OCI-M1 (cell line): Measurements from ENCODE around the gene R3HDM2.

Source experiments
- DNase-seq: peaks from one replicate; lab custom pipeline; 2025; lab: John Stamatoyannopoulos, UW

R3HDM2 gene

DNA sequence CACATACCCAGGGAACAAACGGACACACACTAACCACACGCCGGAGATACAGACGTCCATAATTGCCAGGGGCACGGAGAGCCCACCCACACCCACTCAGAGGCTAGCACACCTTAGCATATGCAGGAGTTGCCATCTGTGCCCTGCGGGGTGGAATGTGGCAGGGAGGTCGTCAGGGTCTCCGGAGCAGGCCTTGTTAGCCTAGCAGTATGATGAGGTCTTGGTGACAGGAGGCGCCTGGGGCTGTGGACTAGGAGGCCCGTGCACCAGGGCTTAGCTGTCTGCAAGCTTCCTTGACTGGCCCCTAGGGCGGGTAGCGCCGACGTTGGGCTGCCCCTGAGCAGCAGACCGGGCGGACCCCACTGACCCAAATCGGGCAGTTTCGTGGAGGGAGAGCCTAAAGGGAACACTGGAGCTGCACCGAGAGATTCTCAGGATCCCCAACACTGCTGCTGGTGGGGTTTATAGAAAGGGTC is 189.9 kb downstream of the R3HDM2 start:
- DNase-seq = no peak

DNA sequence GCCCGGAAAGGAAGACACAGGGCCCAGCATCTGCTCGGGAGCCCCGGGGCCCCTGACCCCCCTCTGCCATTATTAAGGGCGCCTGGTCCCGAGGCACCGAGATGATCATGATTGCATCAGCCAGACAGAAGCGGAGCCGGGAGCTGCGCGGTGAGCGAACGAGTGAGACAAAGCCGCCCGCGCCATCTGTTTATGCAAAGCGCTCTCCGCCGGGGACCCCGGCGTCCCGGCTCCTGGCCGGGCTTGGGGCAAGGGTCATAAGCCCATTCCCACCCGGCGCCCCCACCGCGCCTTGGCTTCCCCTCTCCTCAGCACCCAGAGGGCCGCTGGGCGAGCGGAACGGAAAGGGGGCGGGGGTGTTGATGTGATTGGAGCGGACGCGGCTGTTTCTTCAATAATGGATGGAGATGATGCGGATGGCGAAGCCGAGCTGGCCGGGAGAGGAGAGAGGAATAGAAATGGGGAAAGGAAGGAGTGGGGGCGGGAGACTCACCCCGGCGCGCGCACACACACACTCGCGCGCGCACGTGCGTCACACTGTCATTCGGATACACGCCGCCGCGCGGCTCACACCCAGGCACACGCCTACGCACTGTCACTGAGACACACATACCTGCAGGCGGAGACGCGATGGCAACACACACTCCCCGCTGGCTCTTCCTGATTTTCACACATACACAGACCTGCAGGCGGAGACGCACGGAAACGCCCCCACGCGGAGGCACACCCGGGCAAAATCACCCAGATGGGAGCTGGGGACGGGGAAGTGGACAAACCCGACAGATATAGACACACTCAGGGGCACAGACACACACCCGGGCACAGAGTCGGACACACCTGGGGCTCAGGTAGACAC is 190.5 kb downstream of the R3HDM2 start:
- peak; percentile 51 for DNase-seq

DNA sequence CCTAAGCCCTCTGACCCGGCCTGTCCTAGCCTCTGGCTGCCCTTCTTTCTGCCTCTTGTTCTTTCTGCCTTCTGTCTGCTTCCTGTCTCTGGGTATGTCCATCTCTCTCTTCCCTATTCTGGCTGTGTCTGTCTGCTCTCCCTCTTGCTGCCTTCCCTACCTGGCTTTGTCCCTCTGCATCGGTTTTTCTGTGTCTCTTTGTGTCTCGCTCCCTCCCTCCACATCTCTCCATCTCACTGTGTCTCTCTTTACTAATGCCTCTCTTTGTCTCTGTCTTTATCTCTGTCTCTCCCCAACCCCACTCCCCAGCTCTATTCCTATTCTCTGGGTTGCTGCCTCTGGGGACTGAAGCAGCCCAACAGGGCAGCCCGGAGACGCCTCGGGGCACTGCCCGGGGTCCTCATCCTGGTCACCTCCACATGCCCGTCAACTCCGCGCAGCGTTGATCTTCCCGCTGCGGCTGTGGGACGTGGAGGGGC is 191.2 kb downstream of the R3HDM2 start:
- no peak for DNase-seq

DNA sequence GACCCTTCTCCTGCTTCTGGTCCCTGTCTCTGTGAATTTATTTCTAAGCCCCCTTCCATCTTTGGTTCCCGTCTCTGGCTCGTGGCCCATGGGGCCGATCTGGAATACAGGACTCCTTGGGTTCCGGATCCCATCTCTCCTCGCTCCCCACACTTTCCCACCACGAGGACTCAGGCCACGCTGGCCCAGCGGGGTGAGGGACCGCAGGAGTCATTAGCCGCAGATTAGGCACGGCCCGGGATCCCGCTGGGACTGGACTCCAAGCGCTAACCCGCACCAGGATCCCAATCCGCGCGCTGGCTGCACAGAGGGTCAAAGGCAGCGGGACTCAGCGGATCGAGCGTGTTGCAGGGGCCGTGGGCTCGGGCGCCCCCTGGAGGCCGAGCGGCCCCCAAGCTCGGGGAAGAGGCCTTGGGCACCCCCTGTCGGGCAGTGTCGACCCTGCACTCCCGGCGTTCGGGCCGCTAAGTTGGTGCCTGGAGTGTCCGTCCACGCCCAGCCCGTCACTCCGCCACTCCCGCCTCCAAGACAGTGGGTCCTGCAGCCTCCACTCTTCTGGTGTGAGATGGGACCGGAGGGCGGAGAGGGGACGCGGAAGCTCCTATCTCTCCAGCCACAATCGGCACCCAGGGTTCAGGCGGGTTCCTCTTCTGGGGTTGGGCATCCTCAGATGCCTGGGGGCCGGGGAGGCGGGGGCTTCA is 191.8 kb downstream of the R3HDM2 start:
- peak; percentile 94 for DNase-seq

DNA sequence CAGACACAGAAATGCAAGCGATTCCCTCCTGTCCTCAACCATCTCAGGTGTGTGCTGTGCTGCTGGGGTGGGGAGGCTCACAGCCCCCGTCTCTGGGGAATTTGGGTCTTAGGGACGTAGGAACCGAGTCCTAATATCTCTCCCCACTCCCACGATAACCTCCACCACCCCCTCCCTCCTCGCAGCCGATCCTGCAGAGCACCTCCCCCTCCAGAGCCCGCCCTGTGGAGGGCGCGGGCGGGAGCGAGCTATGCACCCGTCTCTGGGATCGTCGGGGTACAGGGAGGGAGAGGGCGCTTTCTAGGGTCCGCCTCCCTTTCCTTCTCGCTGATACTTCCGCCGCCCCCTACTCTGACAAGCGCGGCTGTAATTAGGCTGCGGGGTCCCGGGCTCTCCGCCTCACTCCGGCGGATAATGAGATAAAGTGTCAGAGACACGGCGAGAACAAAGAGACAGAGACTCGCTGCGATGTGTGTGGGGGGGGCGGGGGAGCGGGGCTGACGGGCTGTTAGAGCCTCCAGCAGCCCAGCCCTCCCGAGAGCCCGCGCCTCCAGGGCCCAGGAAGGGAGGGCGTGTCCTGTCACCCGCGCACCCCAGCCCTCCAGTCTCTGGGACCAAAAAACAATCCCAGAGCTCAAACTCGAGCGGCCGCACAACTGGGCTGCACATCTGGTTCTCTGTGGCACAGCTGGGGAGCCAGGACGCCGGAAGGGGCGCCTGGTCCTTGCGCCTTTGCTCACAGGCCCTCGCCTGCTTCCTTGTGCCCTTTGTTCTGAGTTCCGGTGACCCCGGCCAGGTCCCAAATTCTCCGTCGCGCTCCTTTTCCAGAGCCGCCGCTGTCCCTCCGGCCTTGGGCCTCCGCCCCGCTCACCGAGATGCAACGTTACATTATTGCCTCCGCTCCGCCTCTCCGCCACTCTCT is 192.7 kb downstream of the R3HDM2 start:
- no peak for DNase-seq

DNA sequence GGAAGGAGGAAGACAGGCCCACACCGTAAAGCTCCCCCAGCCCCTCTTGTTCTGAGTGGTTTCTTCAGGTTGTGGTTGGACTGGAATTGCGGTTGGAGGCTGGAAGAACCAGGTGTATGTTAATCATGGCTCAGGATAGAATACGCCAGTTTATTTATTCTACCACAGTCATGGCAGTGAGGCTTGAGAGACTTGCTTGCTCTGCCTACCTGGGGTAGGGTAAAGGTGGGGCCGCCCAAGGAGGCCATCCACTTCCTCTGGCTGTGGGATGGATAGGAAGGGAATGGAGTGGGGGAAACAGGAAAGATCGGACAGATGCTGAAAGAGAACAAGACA is 193.3 kb downstream of the R3HDM2 start:
- no peak for DNase-seq

DNA sequence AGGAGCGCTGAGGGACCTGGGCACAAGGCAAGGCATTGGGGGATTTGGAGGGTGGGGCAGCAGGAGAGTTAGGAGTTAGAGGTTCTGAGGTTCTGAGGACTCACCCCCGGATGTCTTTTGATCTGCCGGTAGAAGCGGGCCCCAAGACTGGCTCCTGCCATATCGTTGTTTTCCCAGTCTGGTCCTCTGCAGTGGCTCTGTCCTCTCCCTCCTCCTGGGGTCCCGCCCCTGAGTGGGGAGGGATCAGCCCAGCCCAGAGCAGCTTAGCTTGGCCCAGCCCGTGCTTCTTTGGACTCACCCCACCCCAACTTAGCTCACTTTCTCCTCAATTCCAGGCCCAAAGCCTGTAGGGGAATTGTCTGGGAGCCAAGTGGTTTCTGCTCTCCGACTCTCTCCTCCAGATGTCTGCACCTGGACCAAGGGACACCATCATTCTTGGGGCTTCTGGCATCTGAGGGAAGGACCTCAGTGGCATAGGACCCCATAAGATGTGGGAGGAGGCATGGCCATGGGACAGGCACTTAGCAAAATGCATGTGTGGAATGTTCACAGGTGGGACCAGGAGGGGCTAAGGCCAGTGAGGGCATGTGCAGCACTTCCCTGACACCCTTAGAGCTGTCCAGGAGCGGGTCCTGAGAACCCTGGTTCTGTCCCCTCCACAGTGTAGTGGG is 193.8 kb downstream of the R3HDM2 start:
- no peak for DNase-seq

DNA sequence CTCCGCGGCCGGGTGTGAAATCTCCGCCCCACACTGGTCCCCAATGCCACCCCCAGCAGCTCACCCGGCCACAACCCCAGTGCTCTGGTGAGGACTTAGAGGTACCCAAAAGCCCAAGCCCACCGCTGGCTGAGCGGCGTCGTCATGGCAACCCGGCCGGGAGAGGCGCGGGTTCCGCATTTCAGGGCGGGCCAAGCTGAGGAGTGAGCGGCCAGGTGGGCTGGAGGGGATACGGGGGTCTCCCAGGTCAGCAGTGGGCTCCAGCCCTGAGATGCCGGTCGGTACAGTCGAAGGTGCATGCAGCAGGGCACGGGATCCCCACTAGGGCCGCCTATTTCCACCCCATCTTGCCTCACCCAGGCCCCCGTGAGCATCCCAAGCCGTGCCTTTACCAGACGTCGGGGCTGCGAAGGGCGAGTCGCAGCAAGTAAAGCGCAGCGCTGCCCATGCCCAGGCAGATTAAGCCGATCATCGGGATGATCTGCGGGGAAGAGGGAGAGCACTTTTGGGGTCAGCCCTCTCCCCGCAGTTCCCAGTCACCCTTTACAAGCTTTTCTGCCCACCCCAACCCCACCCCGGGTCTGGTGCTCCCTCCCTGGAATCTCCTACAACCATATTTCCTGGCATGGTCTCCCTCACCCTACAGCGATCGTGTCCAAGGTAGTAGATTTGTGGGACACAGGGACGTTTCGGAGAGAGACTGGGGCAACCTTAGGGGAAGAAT is 194.5 kb downstream of the R3HDM2 start:
- no peak for DNase-seq

DNA sequence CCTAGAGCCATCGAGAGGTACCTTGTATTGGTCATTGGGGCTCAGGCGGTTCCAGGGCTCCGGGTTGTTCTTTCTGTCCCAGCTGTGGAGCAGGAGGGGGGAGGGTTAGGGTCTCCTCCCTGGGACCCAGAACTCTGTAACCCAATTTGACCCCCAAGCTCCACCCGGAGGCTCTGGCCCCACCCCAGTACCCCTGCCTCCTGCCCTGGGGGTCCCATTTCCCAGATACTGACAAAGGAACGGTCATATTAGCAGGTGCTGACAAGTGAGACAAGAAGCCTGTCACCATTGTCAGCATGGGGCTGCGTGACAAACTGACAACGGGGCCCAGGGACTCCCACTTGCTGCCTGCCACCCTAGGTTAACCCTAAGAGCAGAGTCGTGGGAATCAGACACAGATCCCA is 195.1 kb downstream of the R3HDM2 start:
- DNase-seq = no peak

DNA sequence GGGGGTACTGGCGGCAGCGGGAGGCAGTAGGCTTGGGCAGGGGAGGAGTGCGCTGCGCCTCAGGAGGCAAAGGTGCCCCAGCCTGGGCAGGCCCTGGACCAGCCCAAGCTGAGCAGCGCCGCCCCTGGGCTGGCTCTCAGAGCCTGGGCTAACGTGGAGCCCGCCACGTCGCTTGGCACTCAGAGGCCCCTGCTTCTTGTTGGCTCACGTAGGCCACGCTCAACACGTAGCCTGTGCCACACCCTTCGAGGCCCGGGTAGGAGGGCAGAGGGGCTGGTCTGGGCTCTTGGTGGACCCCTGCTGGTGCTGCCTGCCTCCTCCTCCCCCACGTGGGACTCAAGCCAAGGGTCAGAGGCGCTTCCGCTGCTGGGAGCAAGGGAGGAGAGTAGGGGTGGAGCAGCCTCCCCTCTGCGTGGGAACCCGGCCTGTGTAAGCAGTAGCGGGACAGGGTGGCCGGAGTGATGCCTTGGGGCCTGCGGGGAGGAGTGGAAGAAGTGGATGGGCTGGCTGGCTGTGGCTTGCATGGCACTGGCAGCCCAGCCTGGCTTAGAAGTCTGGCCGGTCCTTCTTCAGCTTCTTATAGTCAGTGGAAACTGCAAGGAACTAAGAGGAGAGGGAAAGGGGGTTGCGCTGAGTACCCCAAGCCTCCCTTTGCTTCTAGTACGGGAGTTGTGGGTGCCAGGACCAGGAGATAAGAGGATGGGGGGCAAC is 195.7 kb downstream of the R3HDM2 start:
- DNase-seq = peak; percentile 19

DNA sequence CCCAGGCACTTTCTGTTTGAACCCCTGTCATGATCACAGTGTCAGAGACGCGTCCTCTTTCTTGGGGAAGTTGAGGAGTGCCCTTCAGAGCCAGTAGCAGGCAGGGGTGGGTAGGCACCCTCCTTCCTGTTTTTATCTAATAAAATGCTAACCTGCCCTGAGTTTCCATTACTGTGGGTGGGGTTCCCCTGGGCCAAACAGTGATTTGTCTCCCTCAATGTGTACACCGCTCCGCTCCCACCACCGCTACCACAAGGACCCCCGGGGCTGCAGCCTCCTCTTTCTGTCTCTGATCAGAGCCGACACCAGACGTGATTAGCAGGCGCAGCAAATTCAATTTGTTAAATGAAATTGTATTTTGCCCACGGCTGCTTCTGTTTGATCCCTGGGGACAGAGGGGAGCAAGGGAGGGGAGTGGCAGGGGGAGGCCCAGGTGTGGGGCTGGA is 196.2 kb downstream of the R3HDM2 start:
- no peak for DNase-seq

DNA sequence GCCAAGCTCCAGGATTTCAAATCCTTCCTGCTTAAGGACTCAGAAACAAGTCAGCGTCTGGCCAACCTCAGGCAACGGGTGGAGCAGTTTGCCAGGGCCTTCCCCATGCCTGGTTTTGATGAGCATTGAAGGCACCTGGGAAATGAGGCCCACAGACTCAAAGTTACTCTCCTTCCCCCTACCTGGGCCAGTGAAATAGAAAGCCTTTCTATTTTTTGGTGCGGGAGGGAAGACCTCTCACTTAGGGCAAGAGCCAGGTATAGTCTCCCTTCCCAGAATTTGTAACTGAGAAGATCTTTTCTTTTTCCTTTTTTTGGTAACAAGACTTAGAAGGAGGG is 196.6 kb downstream of the R3HDM2 start:
- DNase-seq = no peak

DNA sequence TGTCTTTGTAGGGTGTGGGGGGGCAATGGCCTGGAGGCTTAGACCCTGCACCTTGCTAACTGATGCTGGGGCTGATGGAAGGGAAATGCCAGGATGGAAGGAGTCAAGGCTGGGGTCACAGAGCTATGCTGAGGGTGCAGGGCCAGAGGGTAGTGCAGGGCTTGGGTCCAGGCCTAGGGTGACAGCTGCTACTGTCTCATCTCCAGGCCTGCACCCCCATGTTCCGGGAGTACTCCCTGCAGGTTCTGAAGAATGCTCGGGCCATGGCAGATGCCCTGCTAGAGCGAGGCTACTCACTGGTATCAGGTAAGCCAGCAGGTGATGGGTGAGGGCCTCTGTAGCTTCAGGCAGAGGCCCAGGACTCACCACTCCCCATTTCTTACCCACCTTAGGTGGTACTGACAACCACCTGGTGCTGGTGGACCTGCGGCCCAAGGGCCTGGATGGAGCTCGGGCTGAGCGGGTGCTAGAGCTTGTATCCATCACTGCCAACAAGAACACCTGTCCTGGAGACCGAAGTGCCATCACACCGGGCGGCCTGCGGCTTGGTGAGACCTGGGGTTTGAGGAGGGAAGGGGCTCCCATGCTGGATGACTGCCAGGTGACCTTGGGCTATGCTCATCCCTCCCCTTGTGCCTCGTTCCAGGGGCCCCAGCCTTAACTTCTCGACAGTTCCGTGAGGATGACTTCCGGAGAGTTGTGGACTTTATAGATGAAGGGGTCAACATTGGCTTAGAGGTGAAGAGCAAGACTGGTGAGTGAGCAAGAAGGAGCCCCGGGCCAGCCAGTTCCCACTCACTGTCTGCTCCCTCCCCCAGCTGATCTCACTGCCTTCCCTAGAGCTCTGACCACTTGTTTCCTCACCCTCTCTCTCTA is 197.2 kb downstream of the R3HDM2 start:
- no peak for DNase-seq

DNA sequence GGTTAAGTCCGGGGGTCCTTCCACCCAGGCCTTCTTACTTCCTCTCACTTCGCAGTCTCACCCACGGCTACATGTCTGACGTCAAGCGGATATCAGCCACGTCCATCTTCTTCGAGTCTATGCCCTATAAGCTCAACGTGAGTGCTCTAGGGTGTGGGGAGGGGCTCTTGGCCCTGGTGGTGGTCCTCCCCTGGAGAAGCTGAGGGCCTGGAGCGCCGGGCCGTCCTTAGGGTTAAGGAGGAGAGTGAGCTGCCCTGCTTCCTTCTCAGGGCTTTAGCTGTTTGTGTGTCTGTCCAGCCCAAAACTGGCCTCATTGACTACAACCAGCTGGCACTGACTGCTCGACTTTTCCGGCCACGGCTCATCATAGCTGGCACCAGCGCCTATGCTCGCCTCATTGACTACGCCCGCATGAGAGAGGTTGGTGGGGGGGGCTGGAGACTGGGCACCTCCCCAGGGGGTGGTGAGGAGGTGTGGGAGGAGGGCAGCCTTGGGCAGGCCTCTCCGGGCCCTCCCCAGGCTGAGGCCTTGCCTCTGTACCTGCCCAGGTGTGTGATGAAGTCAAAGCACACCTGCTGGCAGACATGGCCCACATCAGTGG is 198.6 kb downstream of the R3HDM2 start:
- no peak for DNase-seq

DNA sequence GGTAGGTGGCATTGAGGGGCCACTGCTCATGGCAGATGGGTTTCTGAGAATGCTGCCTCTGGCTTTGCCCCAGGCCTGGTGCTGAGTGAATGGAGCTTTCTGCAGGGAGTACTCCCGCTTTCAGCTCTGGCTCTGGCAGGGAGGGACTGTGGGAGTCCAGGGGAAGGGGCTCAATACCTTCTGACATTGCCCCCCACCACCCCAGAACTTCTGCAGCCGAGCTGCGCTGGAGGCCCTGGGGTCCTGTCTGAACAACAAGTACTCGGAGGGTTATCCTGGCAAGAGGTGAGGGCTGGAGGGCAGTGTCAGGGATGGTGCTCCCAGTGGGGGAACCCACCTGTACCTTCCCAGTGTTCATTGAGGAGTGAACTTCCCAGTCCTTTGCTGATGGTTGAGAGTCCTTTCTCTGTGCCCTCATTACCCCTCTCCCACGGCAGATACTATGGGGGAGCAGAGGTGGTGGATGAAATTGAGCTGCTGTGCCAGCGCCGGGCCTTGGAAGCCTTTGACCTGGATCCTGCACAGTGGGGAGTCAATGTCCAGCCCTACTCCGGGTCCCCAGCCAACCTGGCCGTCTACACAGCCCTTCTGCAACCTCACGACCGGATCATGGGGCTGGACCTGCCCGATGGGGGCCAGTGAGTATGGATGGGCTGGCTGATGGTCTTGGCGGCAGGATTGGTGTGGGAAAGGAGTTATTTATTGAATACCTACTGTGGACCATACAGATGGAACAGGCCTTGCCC is 199.4 kb downstream of the R3HDM2 start:
- DNase-seq = no peak

DNA sequence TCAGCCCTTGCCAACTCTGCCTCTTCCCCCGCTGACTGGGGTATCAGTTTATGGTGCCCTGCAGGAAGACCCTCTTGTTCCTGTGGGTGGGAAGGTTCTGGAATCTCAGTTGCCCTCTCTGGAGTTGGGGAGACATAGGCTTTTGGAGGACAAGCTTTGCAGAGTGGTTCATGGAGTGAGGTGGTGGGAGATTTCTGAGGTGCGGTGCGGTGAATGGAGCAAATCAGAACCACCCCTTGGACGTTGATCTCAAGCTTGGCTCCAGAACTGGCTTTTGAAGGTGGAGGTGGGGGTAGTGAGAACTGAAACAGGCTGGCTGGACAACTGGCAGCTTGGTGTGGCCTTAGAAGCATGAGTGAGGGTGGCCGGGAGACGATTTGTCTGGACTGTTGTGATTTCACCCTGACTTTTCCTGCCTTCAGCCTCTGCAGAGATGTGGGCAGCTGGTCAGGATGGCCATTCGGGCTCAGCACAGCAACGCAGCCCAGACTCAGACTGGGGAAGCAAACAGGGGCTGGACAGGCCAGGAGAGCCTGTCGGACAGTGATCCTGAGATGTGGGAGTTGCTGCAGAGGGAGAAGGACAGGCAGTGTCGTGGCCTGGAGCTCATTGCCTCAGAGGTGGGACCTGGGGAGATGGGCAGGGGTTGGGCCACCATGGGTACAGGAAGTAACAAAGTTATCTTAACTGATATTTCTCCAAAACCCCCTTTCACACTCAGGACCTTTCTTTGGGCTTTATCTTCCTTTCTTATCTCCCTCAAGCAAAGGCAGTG is 200.3 kb downstream of the R3HDM2 start:
- DNase-seq = no peak

DNA sequence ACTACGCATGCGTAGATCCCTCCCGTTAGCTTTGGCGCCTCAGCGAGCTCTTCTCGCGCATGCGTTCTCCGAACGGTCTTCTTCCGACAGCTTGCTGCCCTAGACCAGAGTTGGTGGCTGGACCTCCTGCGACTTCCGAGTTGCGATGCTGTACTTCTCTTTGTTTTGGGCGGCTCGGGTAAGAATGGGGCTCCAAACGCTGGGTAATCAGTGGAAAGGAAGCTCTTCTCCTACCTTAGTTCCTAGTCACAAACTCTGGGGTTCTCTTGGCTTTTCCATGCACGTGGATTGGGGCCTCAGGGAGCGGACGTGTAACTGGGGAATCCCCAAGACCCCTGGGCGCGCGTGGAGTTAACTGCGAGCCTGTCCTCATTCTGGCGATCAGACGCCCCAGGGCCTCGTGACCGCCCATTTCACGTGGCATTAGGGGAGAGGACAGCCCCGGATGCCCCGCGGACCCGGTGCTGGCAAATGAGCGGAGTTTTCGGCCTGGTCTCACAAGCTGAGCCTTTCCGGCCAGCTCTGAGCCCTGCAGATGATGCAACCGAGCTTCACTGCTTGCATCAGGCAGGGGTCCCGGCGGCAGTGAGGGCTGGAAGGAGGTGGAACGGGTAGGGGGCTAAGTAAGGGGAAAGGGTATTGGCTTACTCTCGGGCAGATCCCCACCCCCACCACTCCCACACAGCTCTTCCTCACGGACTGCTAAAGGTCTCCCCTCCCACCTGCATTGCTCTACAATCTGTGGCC is 201.0 kb downstream of the R3HDM2 start, which contains the start of gene SHMT2:
TSS of gene SHMT2 (plus strand) at position 78 of the 747 bp plus-strand sequence. CDS start at position 146, 68 bp downstream.
- DNase-seq = peak; percentile 97
